PC-3 (cell line): ENCODE data around the gene PTGES3L. TPM values are rescaled to one million over a fixed set of nuclear protein-coding genes. Genes with fewer than 3 reads are reported as not detected.

ENCODE experiments used
- ATAC-seq: fragments of 200-7000 bp; cut with Tn5 transposase; 2 replicates; pipeline ENCODE4 v1.9.1; 2020; ENCODE audit warnings: mild to moderate bottlenecking, moderate library complexity
- BruUV-seq: library from RNA; stranded (reverse); fragments of 400-500 nt; replicated peaks from 2 replicates; lab custom pipeline; 2021; lab: Mats Ljungman, UMichigan
- CTCF ChIA-PET: fragments of 300-600 bp; sonication (Branson Sonifier 250); formaldehyde crosslinking; loops from one replicate; lab custom pipeline; 2022; ENCODE audit warnings: antibody characterized with exemption; lab: Charles Lee
- POLR2A ChIA-PET: fragments of 300-600 bp; sonication (Branson Sonifier 250); formaldehyde crosslinking; loops from one replicate; lab custom pipeline; 2022; ENCODE audit warnings: antibody characterized with exemption; ENCODE audit not compliant: unreplicated experiment; lab: Charles Lee
- DNase-seq: peaks from one replicate; pipeline ENCODE4 v3.0.0-alpha.2; 2015
- H2AFZ ChIP-seq: fragments of 300-600 bp; sonication (generic); 2 replicates; pipeline ENCODE4 v1.6.0; 2016; ENCODE audit warnings: antibody characterized with exemption, low read length
- H3F3A ChIP-seq: fragments of 300-600 bp; sonication (generic); one replicate; pipeline ENCODE4 v1.6.0; 2017; ENCODE audit warnings: antibody characterized with exemption, low read length, control low read depth, mild to moderate bottlenecking; ENCODE audit not compliant: unreplicated experiment
- H3K27ac ChIP-seq: fragments of 300-600 bp; sonication (generic); 2 replicates; pipeline ENCODE4 v1.5.1; 2016; ENCODE audit warnings: mild to moderate bottlenecking, low read length
- H3K27me3 ChIP-seq: fragments of 300-600 bp; sonication (generic); 2 replicates; pipeline ENCODE4 v1.6.1; 2016; ENCODE audit warnings: low read length, mixed read lengths
- H3K36me3 ChIP-seq: fragments of 300-600 bp; sonication (generic); 2 replicates; pipeline ENCODE4 v1.6.1; 2016; ENCODE audit warnings: low read depth, mixed run types, low read length, mixed read lengths
- H3K4me1 ChIP-seq: fragments of 300-600 bp; sonication (generic); 2 replicates; pipeline ENCODE4 v1.5.1; 2016; ENCODE audit warnings: low read length; ENCODE audit not compliant: insufficient read depth
- H3K4me2 ChIP-seq: fragments of 300-600 bp; sonication (generic); 2 replicates; pipeline ENCODE4 v1.6.0; 2016; ENCODE audit warnings: low read length
- H3K4me3 ChIP-seq: fragments of 300-600 bp; sonication (generic); 2 replicates; pipeline ENCODE4 v1.5.1; 2016; ENCODE audit warnings: mild to moderate bottlenecking, low read length, mixed read lengths
- H3K79me2 ChIP-seq: fragments of 300-600 bp; sonication (generic); 2 replicates; pipeline ENCODE4 v1.6.1; 2017; ENCODE audit warnings: low read length, mixed read lengths
- H3K9ac ChIP-seq: fragments of 300-600 bp; sonication (generic); 2 replicates; pipeline ENCODE4 v1.6.0; 2016; ENCODE audit warnings: mild to moderate bottlenecking, low read length
- H3K9me2 ChIP-seq: fragments of 300-600 bp; sonication (generic); replicated peaks from 2 replicates; pipeline ENCODE4 v1.6.1; 2016; ENCODE audit warnings: mixed run types, low read length, mixed read lengths
- H3K9me3 ChIP-seq: fragments of 300-600 bp; sonication (generic); 2 replicates; pipeline ENCODE4 v1.6.1; 2016; ENCODE audit warnings: low read length, mixed read lengths
- H4K20me1 ChIP-seq: fragments of 300-600 bp; sonication (generic); 2 replicates; pipeline ENCODE4 v1.6.1; 2016; ENCODE audit warnings: low read length, mixed read lengths
- CTCF ChIP-seq: fragments of 300-600 bp; sonication (generic); conservative IDR thresholded peaks from 2 replicates; pipeline ENCODE4 v1.5.1; 2017; ENCODE audit warnings: antibody characterized with exemption, low read depth, mild to moderate bottlenecking, low read length
- EZH2 ChIP-seq: fragments of 300-600 bp; sonication (generic); IDR thresholded peaks from one replicate; pipeline ENCODE4 v1.6.1; 2017; ENCODE audit warnings: antibody characterized with exemption, mild to moderate bottlenecking, low read length; ENCODE audit not compliant: unreplicated experiment
- EZH2phosphoT487 ChIP-seq: fragments of 300-600 bp; sonication (generic); IDR thresholded peaks from 2 replicates; pipeline ENCODE4 v1.6.1; 2018; ENCODE audit warnings: mild to moderate bottlenecking, antibody characterized with exemption, low read length, borderline replicate concordance
- intact Hi-C: fragments of 100-400 bp; cut with micrococcal nuclease; formaldehyde crosslinking; loops from 2 replicates; pipeline ENCODE4 v1.9.0; 2023
- total RNA-seq: library from RNA; depleted of rRNA; stranded (reverse); fragments of >200 nt; gene quantifications from 2 replicates; pipeline ENCODE4 v1.2.3, GENCODE V29; 2014

Gene PTGES3L
- total RNA-seq, 1 experiment from 2014 or later = 0.55 TPM

- H3K27ac ChIP-seq = peak overlapping the region; percentile 86
- no TSS peak for BruUV-seq
- CTCF ChIA-PET = no interaction called here
Observed at GRCh38 chr17:43010667-43011308, 30.9 kb upstream of the PTGES3L start.

DNA sequence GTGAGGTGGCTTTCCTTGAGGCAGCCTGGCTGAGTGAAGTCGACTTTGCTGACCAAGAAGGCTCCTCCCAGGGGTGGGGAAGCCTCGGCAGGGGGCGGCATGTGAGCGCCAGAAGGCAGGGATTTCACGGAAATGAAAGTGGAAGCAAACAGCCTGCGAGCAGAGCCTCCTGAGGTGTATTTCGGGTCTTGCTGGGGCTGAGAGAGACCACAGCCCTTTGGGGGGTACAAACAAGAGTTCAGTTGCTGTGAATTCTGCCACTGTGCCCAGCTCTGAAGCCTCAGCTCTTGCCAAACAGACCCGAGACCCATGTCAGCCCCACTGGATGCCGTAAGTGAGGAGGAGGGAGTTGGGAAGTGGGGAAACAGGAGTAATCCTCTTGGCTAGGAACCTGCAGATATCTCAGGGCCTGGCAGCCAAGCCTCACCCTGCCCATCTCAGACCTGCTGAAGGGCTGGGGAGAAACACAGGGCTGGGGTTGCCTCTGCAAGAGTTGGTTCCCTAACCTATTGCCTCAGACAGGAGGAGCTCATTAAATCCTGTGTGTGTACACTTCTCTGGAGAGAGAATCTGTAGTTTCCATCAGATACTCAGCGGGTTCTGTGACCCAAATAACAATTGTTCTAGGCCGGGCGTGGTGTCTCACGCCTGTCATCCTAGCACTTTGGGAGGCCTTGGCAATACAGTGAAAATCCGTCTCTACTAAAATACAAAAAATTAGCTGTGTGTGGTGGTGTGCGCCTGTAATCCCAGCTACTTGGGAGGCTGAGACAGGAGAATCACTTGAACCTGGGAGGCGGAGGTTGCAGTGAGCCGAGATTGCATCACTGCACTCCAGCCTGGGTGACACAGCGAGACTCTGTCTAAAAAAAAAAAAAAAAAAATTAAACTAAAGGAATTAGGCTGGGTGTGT, 27.0 kb upstream of the PTGES3L start, which contains the start of gene IFI35:
TSS of gene IFI35 (plus strand) at position 146 of the 913 bp plus-strand sequence. CDS start at position 310, 164 bp downstream.
- peak within 1 kb of the TSS; percentile 71 for H2AFZ ChIP-seq
- peaks cover 13% of the 10 kb centered on the region for H3K36me3 ChIP-seq
- no peaks in the 10 kb centered on the region for H3K27me3 ChIP-seq
- H3F3A ChIP-seq = no peaks in the 10 kb centered on the region
- BruUV-seq = TSS peak; percentile 82
- no peaks in the 10 kb centered on the region for H3K9me3 ChIP-seq
- TF ChIP-seq EZH2phosphoT487 (no peak), EZH2 (no peak), CTCF (peak; percentile 46; the same call in 1 of the 2 replicates)
- no peaks in the 10 kb centered on the region for H4K20me1 ChIP-seq
- peak within 1 kb of the TSS; percentile 86 for H3K27ac ChIP-seq
- H3K9ac ChIP-seq = peak within 1 kb of the TSS; percentile 79
- H3K4me3 ChIP-seq = peak within 1 kb of the TSS; percentile 77
- ChIA-PET CTCF (interaction anchor here (0.6 to 1.2 kb wide), 2 partner anchors 17 to 42 kb away, joined by 4 to 10 read pairs; no protein-coding TSS in a partner anchor), POLR2A (interaction anchor here (0.7 kb wide), 1 partner anchor 540 kb away, joined by 3 read pairs; no protein-coding TSS in a partner anchor)
- H3K9me2 ChIP-seq = no peaks in the 10 kb centered on the region
- intact Hi-C loops = no loop called here
- peaks cover 26% of the 10 kb centered on the region for H3K4me1 ChIP-seq
- H3K4me2 ChIP-seq = peak within 1 kb of the TSS; percentile 84
- no peaks in the 10 kb centered on the region; the same call in 1 of the 2 replicates for H3K79me2 ChIP-seq
- DNase-seq = peak; percentile 60
- ATAC-seq = peak; percentile 72

More at GRCh38 chr17:43010667-43011308, 30.9 kb upstream of the PTGES3L start:
- Histone ChIP-seq H3K27me3 (no peaks in the 10 kb centered on the region), H3K79me2 (no peaks in the 10 kb centered on the region), H3K9me3 (no peaks in the 10 kb centered on the region), H3K36me3 (no peaks in the 10 kb centered on the region), H4K20me1 (no peaks in the 10 kb centered on the region), H3K9me2 (no peaks in the 10 kb centered on the region), H3K4me3 (peak overlapping the region; percentile 30; the same call in 1 of the 2 replicates), H3K9ac (peak overlapping the region; percentile 52), H3K4me1 (peaks cover 14% of the 10 kb centered on the region), H3K4me2 (peak overlapping the region; percentile 66), H3F3A (no peaks in the 10 kb centered on the region), H2AFZ (no peak overlapping the region)
- ATAC-seq (peak; percentile 53), DNase-seq (peak; percentile 83)
- TF ChIP-seq EZH2 = no peak
- no peak for TF ChIP-seq EZH2phosphoT487
- TF ChIP-seq CTCF = no peak
- POLR2A ChIA-PET = no interaction called here
- intact Hi-C loops = no loop called here
